DND-41 (cell line): ENCODE results near the gene PDZD11.

Source experiments
- ATAC-seq: fragments of 200-7000 bp; cut with Tn5 transposase; 3 replicates; pipeline ENCODE4 v1.9.1; 2021; ENCODE audit warnings: low read depth; ENCODE audit not compliant: insufficient read depth
- DNase-seq: peaks from one replicate; pipeline ENCODE4 v3.0.0-alpha.2; 2020
- H2AFZ ChIP-seq: 2 replicates; pipeline ENCODE4 v1.6.0; 2012; ENCODE audit warnings: low read depth, low read length
- H3K27ac ChIP-seq: 2 replicates; pipeline ENCODE4 v1.5.1; 2012; ENCODE audit warnings: low read length, inconsistent platforms
- H3K27me3 ChIP-seq: fragments of 200-600 bp; sonication (generic); 2 replicates; pipeline ENCODE4 v1.6.0; 2012; ENCODE audit warnings: low read length, mild to moderate bottlenecking, inconsistent platforms; ENCODE audit not compliant: insufficient read depth, poor library complexity
- H3K36me3 ChIP-seq: 2 replicates; pipeline ENCODE4 v1.5.1; 2012; ENCODE audit warnings: low read length, inconsistent platforms; ENCODE audit not compliant: insufficient read depth
- H3K4me1 ChIP-seq: 2 replicates; pipeline ENCODE4 v1.5.1; 2012; ENCODE audit warnings: mild to moderate bottlenecking, low read length; ENCODE audit not compliant: insufficient read depth
- H3K4me2 ChIP-seq: 2 replicates; pipeline ENCODE4 v1.6.0; 2012; ENCODE audit warnings: mild to moderate bottlenecking, moderate library complexity, low read length, inconsistent platforms; ENCODE audit not compliant: insufficient read depth
- H3K4me3 ChIP-seq, 2 experiments: fragments of 200-600 bp in 1 of 2; shearing (Covaris generic) in 1 of 2; 2 replicates each; pipeline ENCODE4 v1.5.1; 2012 to 2016; ENCODE audit warnings: inconsistent platforms in 2 of 2, low read length in 2 of 2, mild to moderate bottlenecking in 2 of 2, low read depth in 1 of 2, moderate library complexity in 1 of 2
- H3K79me2 ChIP-seq: 2 replicates; pipeline ENCODE4 v1.6.0; 2012; ENCODE audit warnings: low read length, inconsistent platforms; ENCODE audit not compliant: insufficient read depth
- H3K9ac ChIP-seq: 2 replicates; pipeline ENCODE4 v1.6.0; 2012; ENCODE audit warnings: low read depth, mild to moderate bottlenecking, inconsistent platforms, low read length, moderate library complexity
- H3K9me3 ChIP-seq: 2 replicates; pipeline ENCODE4 v1.5.1; 2012; ENCODE audit warnings: low read length, moderate library complexity, mild to moderate bottlenecking, inconsistent platforms; ENCODE audit not compliant: insufficient read depth, severe bottlenecking
- H4K20me1 ChIP-seq: 2 replicates; pipeline ENCODE4 v1.6.0; 2012; ENCODE audit warnings: low read length; ENCODE audit not compliant: insufficient read depth
- CTCF ChIP-seq: IDR thresholded peaks from 2 replicates; pipeline ENCODE4 v1.5.1; 2012; ENCODE audit warnings: borderline replicate concordance, low read length, moderate library complexity, mild to moderate bottlenecking; ENCODE audit not compliant: poor library complexity, severe bottlenecking; ENCODE audit errors: extremely low read depth
- EZH2 ChIP-seq: IDR thresholded peaks from 3 replicates; pipeline ENCODE4 v1.6.1; 2012; ENCODE audit warnings: borderline replicate concordance, low read depth, mild to moderate bottlenecking, moderate library complexity, low read length, inconsistent platforms; ENCODE audit not compliant: severe bottlenecking

Gene PDZD11

DNA sequence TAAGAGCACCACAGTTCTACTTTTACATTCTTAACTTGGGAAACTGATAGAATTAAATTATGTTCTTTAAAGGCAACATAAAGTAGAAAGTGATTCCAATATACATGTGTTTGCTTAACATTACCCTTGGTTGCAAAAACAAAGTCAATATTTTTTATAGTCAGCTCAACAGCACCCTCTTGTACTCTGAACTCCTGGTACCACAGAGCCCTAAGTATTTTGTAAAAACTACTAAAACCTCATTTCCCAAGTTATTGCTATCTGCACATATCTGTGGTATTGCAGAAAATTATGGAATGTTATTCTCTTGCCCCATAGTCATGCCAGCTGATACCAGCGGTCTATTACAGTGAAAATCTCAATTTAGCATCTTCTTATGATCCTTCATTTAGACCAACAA is 3.1 kb upstream of the PDZD11 start:
- Histone ChIP-seq H3K9ac (no peak overlapping the region), H3K27me3 (no peaks in the 10 kb centered on the region), H4K20me1 (no peaks in the 10 kb centered on the region), H3K4me1 (peaks cover 36% of the 10 kb centered on the region), H3K79me2 (peaks cover 67% of the 10 kb centered on the region), H3K27ac (no peak overlapping the region), H3K9me3 (no peaks in the 10 kb centered on the region), H3K36me3 (peaks cover 43% of the 10 kb centered on the region), H3K4me2 (peak overlapping the region; percentile 93; the same call in 1 of the 2 replicates), H3K4me3 (0 out of 4 replicates have a peak overlapping the region, but pooled peaks of 1 of the 2 experiments have one; percentile 20), H2AFZ (no peak overlapping the region)
- TF ChIP-seq EZH2 = no peak
- TF ChIP-seq CTCF = no peak
- ATAC-seq (no peak), DNase-seq (no peak)

GRCh38 chrX:70289168-70289792 is 447 bp downstream of the PDZD11 start:
- DNase-seq (no peak), ATAC-seq (no peak)
- TF ChIP-seq CTCF (no peak), EZH2 (no peak)

DNA sequence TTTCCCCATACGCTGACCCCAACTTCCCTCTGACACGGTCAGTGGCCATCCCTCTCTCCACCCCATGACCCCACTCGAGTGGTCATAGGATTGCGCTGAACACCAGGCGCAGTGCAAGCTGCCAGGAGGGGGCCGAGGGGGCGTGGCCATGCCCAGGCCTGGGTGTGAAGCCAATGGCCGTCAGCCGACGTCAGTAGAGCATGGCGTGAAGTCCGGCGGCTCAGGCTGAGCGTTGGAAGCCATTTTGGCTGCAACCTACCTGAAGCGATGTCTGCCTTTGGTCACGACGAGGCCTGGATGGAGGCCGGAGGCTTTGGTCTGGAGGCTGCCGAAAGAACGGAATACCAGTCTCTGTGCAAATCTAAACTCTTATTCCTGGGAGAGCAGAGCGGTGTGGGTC is 7.8 kb downstream of the PDZD11 start, which contains the start of gene RAB41:
RAB41 (plus strand) TSS at position 222 of the 400 bp plus-strand sequence; CDS start at position 268, 46 bp downstream.
- no peaks in the 10 kb centered on the region for H3K79me2 ChIP-seq
- no peak for TF ChIP-seq CTCF
- no peak for TF ChIP-seq EZH2
- H3K4me1 ChIP-seq = no peaks in the 10 kb centered on the region
- no peak within 1 kb of the TSS for H3K4me2 ChIP-seq
- no peak for ATAC-seq
- no peak within 1 kb of the TSS for H3K4me3 ChIP-seq
- no peak within 1 kb of the TSS for H2AFZ ChIP-seq
- peaks cover 4% of the 10 kb centered on the region; the same call in 1 of the 2 replicates for H3K36me3 ChIP-seq
- H4K20me1 ChIP-seq = no peaks in the 10 kb centered on the region
- no peaks in the 10 kb centered on the region for H3K9me3 ChIP-seq
- DNase-seq = no peak
- no peak within 1 kb of the TSS for H3K27ac ChIP-seq
- no peaks in the 10 kb centered on the region for H3K27me3 ChIP-seq
- no peak within 1 kb of the TSS for H3K9ac ChIP-seq

More at GRCh38 chrX:70289168-70289792, 447 bp downstream of the PDZD11 start:
- Histone ChIP-seq H2AFZ (peak overlapping the region; percentile 95), H3K4me2 (peak overlapping the region; percentile 93), H3K27me3 (no peaks in the 10 kb centered on the region), H3K27ac (peak overlapping the region; percentile 91), H3K36me3 (peaks cover 32% of the 10 kb centered on the region), H4K20me1 (no peaks in the 10 kb centered on the region), H3K79me2 (peaks cover 51% of the 10 kb centered on the region), H3K9ac (peak overlapping the region; percentile 78), H3K4me3 (peak overlapping the region; percentile 75 to 98; a peak in 3 of 4 replicates), H3K9me3 (no peaks in the 10 kb centered on the region), H3K4me1 (peaks cover 36% of the 10 kb centered on the region)
